H1 (cell line): Measurements from ENCODE around the gene ZBTB45. TPM values are rescaled to one million over a fixed set of nuclear protein-coding genes. Genes with fewer than 3 reads are reported as not detected.

Experiments used
- CTCF ChIA-PET: fragments of 300-600 bp; sonication (Branson Sonifier 250); formaldehyde crosslinking; loops from one replicate; lab custom pipeline; 2021; ENCODE audit not compliant: partially characterized antibody; lab: Charles Lee
- POLR2A ChIA-PET: fragments of 300-600 bp; sonication (Branson Sonifier 250); formaldehyde crosslinking; loops from one replicate; lab custom pipeline; 2021; ENCODE audit warnings: inconsistent platforms; ENCODE audit not compliant: partially characterized antibody; lab: Charles Lee
- DNase-seq, 2 experiments: peaks; one replicate each; pipeline versions ENCODE4 v3.0.0 to v3.0.0-alpha.2; 2010 to 2022; ENCODE audit warnings: low spot score in 2 of 2, low read depth in 1 of 2, mixed read lengths in 1 of 2
- FAIRE-seq: peaks from 2 replicates; lab custom pipeline; 2011; peaks lifted over from hg19 to GRCh38; lab: Jason Lieb, UNC
- H2AFZ ChIP-seq: 2 replicates; pipeline ENCODE4 v1.8.1; 2012; ENCODE audit warnings: low read length, inconsistent platforms
- H2AK5ac ChIP-seq: 2 replicates; pipeline ENCODE4 v1.6.1; 2013; ENCODE audit warnings: low read depth, low read length
- H2BK120ac ChIP-seq: replicated peaks from 2 replicates; pipeline ENCODE3; 2013; ENCODE audit warnings: low read depth, low read length, inconsistent platforms
- H2BK12ac ChIP-seq: 2 replicates; pipeline ENCODE4 v1.6.1; 2013; ENCODE audit warnings: low read depth, low read length
- H2BK15ac ChIP-seq: 2 replicates; pipeline ENCODE4 v1.6.1; 2013; ENCODE audit warnings: low read length
- H2BK20ac ChIP-seq: 2 replicates; pipeline ENCODE4 v1.6.1; 2013; ENCODE audit warnings: low read length
- H2BK5ac ChIP-seq: 2 replicates; pipeline ENCODE4 v1.6.1; 2013; ENCODE audit warnings: low read depth, low read length
- H3K14ac ChIP-seq: 2 replicates; pipeline ENCODE4 v1.6.1; 2013; ENCODE audit warnings: inconsistent platforms; ENCODE audit not compliant: insufficient read length
- H3K18ac ChIP-seq: 2 replicates; pipeline ENCODE4 v1.6.1; 2013; ENCODE audit warnings: low read length; ENCODE audit errors: extremely low read depth
- H3K23ac ChIP-seq: 2 replicates; pipeline ENCODE4 v1.6.1; 2013; ENCODE audit warnings: inconsistent platforms; ENCODE audit not compliant: insufficient read length
- H3K23me2 ChIP-seq: 2 replicates; pipeline ENCODE4 v1.6.1; 2013; ENCODE audit warnings: low read depth, low read length
- H3K27ac ChIP-seq: 2 replicates; pipeline ENCODE4 v1.6.1; 2011; ENCODE audit warnings: low read depth, low read length, inconsistent platforms
- H3K27me3 ChIP-seq, 4 experiments: replicated peaks in 1 of 4; 1 replicate in 1 of 4; 2 replicates in 3 of 4; pipeline versions ENCODE4 v1.6.1 to v1.8.1; 2011 to 2013; ENCODE audit warnings: low read length in 3 of 4, mild to moderate bottlenecking in 3 of 4, inconsistent platforms in 2 of 4, mixed read lengths in 2 of 4, moderate library complexity in 1 of 4; ENCODE audit not compliant: control insufficient read depth in 3 of 4, insufficient read depth in 3 of 4; ENCODE audit errors: extremely low read depth in 1 of 4
- H3K36me3 ChIP-seq, 4 experiments: 2 replicates each; pipeline versions ENCODE4 v1.6.1 to v1.8.1; 2011 to 2013; ENCODE audit warnings: mild to moderate bottlenecking in 4 of 4, low read length in 3 of 4, moderate library complexity in 2 of 4, control low read depth in 1 of 4, inconsistent platforms in 1 of 4; ENCODE audit not compliant: insufficient read depth in 4 of 4, control insufficient read depth in 2 of 4
- H3K4ac ChIP-seq: replicated peaks from 2 replicates; pipeline ENCODE3; 2013; ENCODE audit warnings: low read length, low read depth, mixed read lengths, inconsistent platforms; ENCODE audit not compliant: insufficient read length
- H3K4me1 ChIP-seq, 4 experiments: replicated peaks in 1 of 4; 1 replicate in 1 of 4; 2 replicates in 3 of 4; pipeline versions ENCODE4 v1.6.1 to v1.8.1; 2011 to 2013; ENCODE audit warnings: low read length in 3 of 4, inconsistent platforms in 2 of 4, mixed read lengths in 1 of 4; ENCODE audit not compliant: insufficient read depth in 4 of 4, control insufficient read depth in 3 of 4
- H3K4me2 ChIP-seq, 2 experiments: 2 replicates each; pipeline versions ENCODE4 v1.6.1 to v1.8.1; 2011 to 2013; ENCODE audit warnings: low read depth in 2 of 2, low read length in 2 of 2, control low read depth in 1 of 2, inconsistent platforms in 1 of 2, mild to moderate bottlenecking in 1 of 2; ENCODE audit not compliant: insufficient read depth in 1 of 2
- H3K4me3 ChIP-seq, 4 experiments: fragments of 200-600, 300-600 bp in 1 of 4; sonication (generic), shearing (Covaris generic), sonication (Bioruptor Twin) in 1 of 4; 2 replicates each; pipeline versions ENCODE4 v1.5.1 to v1.8.1; 2011 to 2016; ENCODE audit warnings: low read length in 4 of 4, low read depth in 3 of 4, control low read depth in 2 of 4, inconsistent platforms in 2 of 4, mild to moderate bottlenecking in 2 of 4, mixed read lengths in 1 of 4, moderate library complexity in 1 of 4; ENCODE audit not compliant: insufficient read depth in 2 of 4; ENCODE audit errors: extremely low read depth in 1 of 4
- H3K56ac ChIP-seq: replicated peaks from 2 replicates; pipeline ENCODE3; 2013; ENCODE audit warnings: low read depth, mild to moderate bottlenecking, mixed read lengths, low read length, inconsistent platforms; ENCODE audit not compliant: insufficient read length
- H3K79me1 ChIP-seq: 2 replicates; pipeline ENCODE4 v1.6.1; 2013; ENCODE audit warnings: low read depth, low read length, control low read depth
- H3K79me2 ChIP-seq, 2 experiments: 2 replicates each; pipeline versions ENCODE4 v1.6.1 to v1.8.1; 2012 to 2013; ENCODE audit warnings: low read length in 2 of 2, mild to moderate bottlenecking in 2 of 2, inconsistent platforms in 1 of 2; ENCODE audit not compliant: insufficient read depth in 2 of 2, control insufficient read depth in 1 of 2
- H3K9ac ChIP-seq, 4 experiments: replicated peaks in 1 of 4; 1 replicate in 1 of 4; 2 replicates in 3 of 4; pipeline versions ENCODE4 v1.6.1 to v1.8.1; 2011 to 2013; ENCODE audit warnings: low read depth in 3 of 4, low read length in 3 of 4, control low read depth in 2 of 4, mild to moderate bottlenecking in 2 of 4, moderate library complexity in 2 of 4, inconsistent platforms in 1 of 4; ENCODE audit errors: extremely low read depth in 1 of 4
- H3K9me3 ChIP-seq, 2 experiments: 2 replicates each; pipeline versions ENCODE4 v1.6.1 to v1.8.1; 2012 to 2013; ENCODE audit warnings: mild to moderate bottlenecking in 2 of 2, moderate library complexity in 2 of 2, control low read depth in 1 of 2, inconsistent platforms in 1 of 2, low read depth in 1 of 2, low read length in 1 of 2, mixed read lengths in 1 of 2; ENCODE audit not compliant: insufficient read depth in 2 of 2
- H4K20me1 ChIP-seq, 2 experiments: replicated peaks in 1 of 2; 2 replicates each; pipeline versions ENCODE3 to v1.8.1; 2011 to 2013; ENCODE audit warnings: inconsistent platforms in 2 of 2, low read length in 2 of 2, mild to moderate bottlenecking in 1 of 2; ENCODE audit not compliant: insufficient read depth in 2 of 2, control insufficient read depth in 1 of 2
- H4K5ac ChIP-seq: 2 replicates; pipeline ENCODE4 v1.6.1; 2013; ENCODE audit warnings: low read length, low read depth, mixed read lengths, inconsistent platforms; ENCODE audit not compliant: insufficient read length
- H4K8ac ChIP-seq: 2 replicates; pipeline ENCODE4 v1.8.0; 2013; ENCODE audit warnings: mild to moderate bottlenecking, moderate library complexity, low read length, inconsistent platforms; ENCODE audit not compliant: insufficient read depth; ENCODE audit errors: extremely low read depth
- H4K91ac ChIP-seq: replicated peaks from 2 replicates; pipeline ENCODE3; 2013; ENCODE audit warnings: low read length, mixed read lengths, inconsistent platforms; ENCODE audit not compliant: insufficient read length
- CBX8 ChIP-seq: fragments of 300-800, 300-1000 bp; sonication (generic); IDR thresholded peaks from 2 replicates; pipeline ENCODE4 v1.7.1; 2016; ENCODE audit warnings: low read depth, low read length, borderline replicate concordance
- CREB1 ChIP-seq: IDR thresholded peaks from 2 replicates; pipeline ENCODE4 v1.6.1; 2012; ENCODE audit warnings: inconsistent platforms
- SRF ChIP-seq: IDR thresholded peaks from 2 replicates; pipeline ENCODE4 v1.6.1; 2011; ENCODE audit warnings: mild to moderate bottlenecking, low read depth, low read length, moderate library complexity
- WGBS, 2 experiments: shearing (Covaris generic) in 1 of 2; methylation state at CpG; one replicate each; pipeline versions ENCODE4 v1.1.6 to v1.1.7; 2013 to 2015; ENCODE audit warnings: low lambda C conversion rate in 2 of 2, mixed read lengths in 2 of 2, inconsistent platforms in 1 of 2, low coverage in 1 of 2, missing lambda C conversion rate in 1 of 2; ENCODE audit not compliant: insufficient replicate concordance in 2 of 2, insufficient coverage in 1 of 2, insufficient read length in 1 of 2; ENCODE audit errors: extremely low coverage in 1 of 2, missing lambda C conversion rate in 1 of 2; 5-methylcytosine and 5-hydroxymethylcytosine counted together
- polyA plus RNA-seq, 7 experiments: library from polyadenylated mRNA; depleted of rRNA in 3 of 7; stranded (reverse) in 5 of 7; unstranded in 2 of 7; fragments of >200 nt in 5 of 7; fragments of 200-250 nt in 2 of 7; gene quantifications; 1 replicate in 5 of 7; 2 replicates in 1 of 7; 4 replicates in 1 of 7; pipeline versions ENCODE4 v1.2.1 to v1.2.3, GENCODE V29; 2011 to 2013; ENCODE audit warnings: missing spikeins in 2 of 7, mixed read lengths in 2 of 7
- total RNA-seq: library from RNA; stranded (reverse); fragmentation: NEBNext Ultra II Directional; extraction: Animal tissue kit (Norgen Biotek cat#: 25700); gene quantifications from 2 replicates; pipeline ENCODE4 v1.2.1, GENCODE V29; 2021

Gene ZBTB45
- total and polyA plus RNA-seq, 2 of the 8 experiments (the other 6 are each of a cell fraction or from before 2014, with no cell fraction given): 16.9 to 17.2 TPM

GRCh38 chr19:58477871-58478270, 41.7 kb downstream of the ZBTB45 start:
- CTCF ChIA-PET: interaction anchor here (0.6 to 1.6 kb wide), 3 partner anchors 9 to 60 kb away, joined by 3 to 7 read pairs (median 4); partner anchors contain the start of gene ZBTB45
- no peak overlapping the region for H3K56ac ChIP-seq

More at GRCh38 chr19:58477871-58478270, 41.7 kb downstream of the ZBTB45 start:
- H2AFZ ChIP-seq: no peak overlapping the region
- no peak overlapping the region for H3K14ac ChIP-seq
- peaks cover 1 to 4% of the 10 kb centered on the region in 2 experiments for H4K20me1 ChIP-seq
- no peak overlapping the region; the same call in 1 of the 2 replicates for H2BK5ac ChIP-seq
- no peaks in the 10 kb centered on the region for H3K79me1 ChIP-seq
- no peak overlapping the region for H3K27ac ChIP-seq
- POLR2A ChIA-PET: interaction anchor here (1.0 to 3.0 kb wide), 6 partner anchors 8 to 95 kb away, joined by 3 to 14 read pairs (median 3); partner anchors contain the start of genes MZF1 and ZBTB45
- 0 out of 2 replicates have a peak overlapping the region, but pooled peaks have one; percentile 39 for H2BK12ac ChIP-seq
- peaks cover 0 to 6% (median 5%) of the 10 kb centered on the region in 4 experiments; a peak in 6 of 7 replicates for H3K4me1 ChIP-seq
- FAIRE-seq: no peak
- H2BK20ac ChIP-seq: no peak overlapping the region
- H3K27me3 ChIP-seq: peaks cover 0 to 3% (median 0%) of the 10 kb centered on the region in 4 experiments; a peak in 3 of 7 replicates
- no peak overlapping the region for H4K91ac ChIP-seq
- TF ChIP-seq CREB1: no peak
- TF ChIP-seq SRF: no peak
- no peak for TF ChIP-seq CBX8
- no peak overlapping the region for H3K23ac ChIP-seq
- DNase-seq: no peak
- no peak overlapping the region for H2AK5ac ChIP-seq
- H3K4me3 ChIP-seq: no peak overlapping the region
- WGBS, 2 experiments: 100% methylated on average over 1 of the region's 1 CpG; no CpG with 5 or more reads in 1 of the 2 experiments
- H2BK15ac ChIP-seq: no peak overlapping the region
- H4K5ac ChIP-seq: no peak overlapping the region
- H3K36me3 ChIP-seq: peaks cover 0 to 2% (median 0%) of the 10 kb centered on the region in 4 experiments; a peak in 2 of 8 replicates
- H4K8ac ChIP-seq: no peak overlapping the region
- no peak overlapping the region for H3K4me2 ChIP-seq
- H3K4ac ChIP-seq: no peak overlapping the region
- H3K9ac ChIP-seq: no peak overlapping the region
- no peaks in the 10 kb centered on the region for H3K9me3 ChIP-seq
- H3K18ac ChIP-seq: no peak overlapping the region
- no peaks in the 10 kb centered on the region for H3K79me2 ChIP-seq
- H3K23me2 ChIP-seq: peaks cover 14% of the 10 kb centered on the region
- H2BK120ac ChIP-seq: no peak overlapping the region
